Uterine smooth muscle cell (primary cell): ENCODE results near the gene AP4M1. TPM values are rescaled to one million over a fixed set of nuclear protein-coding genes. Genes with fewer than 3 reads are reported as not detected.

Source experiments
- total RNA-seq: library from RNA; depleted of rRNA; stranded (reverse); fragments of >200 nt; gene quantifications from 2 replicates; pipeline ENCODE4 v1.2.3, GENCODE V29; 2014

AP4M1 gene, protein sequence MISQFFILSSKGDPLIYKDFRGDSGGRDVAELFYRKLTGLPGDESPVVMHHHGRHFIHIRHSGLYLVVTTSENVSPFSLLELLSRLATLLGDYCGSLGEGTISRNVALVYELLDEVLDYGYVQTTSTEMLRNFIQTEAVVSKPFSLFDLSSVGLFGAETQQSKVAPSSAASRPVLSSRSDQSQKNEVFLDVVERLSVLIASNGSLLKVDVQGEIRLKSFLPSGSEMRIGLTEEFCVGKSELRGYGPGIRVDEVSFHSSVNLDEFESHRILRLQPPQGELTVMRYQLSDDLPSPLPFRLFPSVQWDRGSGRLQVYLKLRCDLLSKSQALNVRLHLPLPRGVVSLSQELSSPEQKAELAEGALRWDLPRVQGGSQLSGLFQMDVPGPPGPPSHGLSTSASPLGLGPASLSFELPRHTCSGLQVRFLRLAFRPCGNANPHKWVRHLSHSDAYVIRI
- 22.5 and 29.1 TPM in 2 replicates for total RNA-seq

GRCh38 chr7:100101016-100101862 is at the start of gene AP4M1, which contains the start of gene MCM7:
Gene AP4M1, plus strand, starts transcription at chr7:100101643. Its CDS starts 72 bp downstream, at chr7:100101715.
Gene MCM7, minus strand, starts transcription at chr7:100101397. Its CDS starts 103 bp downstream, at chr7:100101294.

DNA sequence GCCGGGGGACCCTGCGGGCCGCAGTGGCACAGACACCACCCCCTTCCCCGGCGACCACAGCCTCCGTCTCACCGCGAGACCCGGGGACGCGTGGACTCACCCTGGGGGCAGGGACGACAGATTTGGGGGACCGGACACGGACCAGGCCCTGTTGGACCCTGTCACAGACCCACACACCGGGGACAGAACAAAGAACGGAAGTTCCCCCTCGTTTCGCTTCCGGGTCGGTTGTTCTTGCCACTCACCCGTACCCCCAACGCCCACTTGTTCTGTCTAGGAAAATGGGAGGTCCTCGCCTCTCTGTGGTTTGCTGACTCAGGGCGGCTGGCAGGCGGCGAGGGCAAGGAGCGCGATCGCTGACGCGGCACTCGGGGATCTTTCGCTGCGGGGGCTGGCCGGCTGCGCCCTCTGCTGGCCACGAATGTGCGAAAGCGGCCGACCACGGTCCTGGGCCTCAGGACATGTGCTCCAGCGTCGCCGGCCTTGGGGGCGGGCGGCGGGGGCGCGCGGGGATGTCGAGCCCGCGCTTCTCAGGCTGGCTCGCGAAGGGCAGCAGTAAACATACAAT is 19.8 kb upstream of the AP4M1 start, which contains the start of gene ZNF3:
ZNF3 (minus strand) TSS at position 189 of the 568 bp plus-strand sequence. CDS start 4,366 bp downstream, outside the sequence.

GRCh38 chr7:100088621-100089457 is 12.6 kb upstream of the AP4M1 start, which contains the start of gene COPS6:
Gene COPS6, plus strand, starts transcription at chr7:100088969. Its CDS starts 22 bp downstream, at chr7:100088991.

DNA sequence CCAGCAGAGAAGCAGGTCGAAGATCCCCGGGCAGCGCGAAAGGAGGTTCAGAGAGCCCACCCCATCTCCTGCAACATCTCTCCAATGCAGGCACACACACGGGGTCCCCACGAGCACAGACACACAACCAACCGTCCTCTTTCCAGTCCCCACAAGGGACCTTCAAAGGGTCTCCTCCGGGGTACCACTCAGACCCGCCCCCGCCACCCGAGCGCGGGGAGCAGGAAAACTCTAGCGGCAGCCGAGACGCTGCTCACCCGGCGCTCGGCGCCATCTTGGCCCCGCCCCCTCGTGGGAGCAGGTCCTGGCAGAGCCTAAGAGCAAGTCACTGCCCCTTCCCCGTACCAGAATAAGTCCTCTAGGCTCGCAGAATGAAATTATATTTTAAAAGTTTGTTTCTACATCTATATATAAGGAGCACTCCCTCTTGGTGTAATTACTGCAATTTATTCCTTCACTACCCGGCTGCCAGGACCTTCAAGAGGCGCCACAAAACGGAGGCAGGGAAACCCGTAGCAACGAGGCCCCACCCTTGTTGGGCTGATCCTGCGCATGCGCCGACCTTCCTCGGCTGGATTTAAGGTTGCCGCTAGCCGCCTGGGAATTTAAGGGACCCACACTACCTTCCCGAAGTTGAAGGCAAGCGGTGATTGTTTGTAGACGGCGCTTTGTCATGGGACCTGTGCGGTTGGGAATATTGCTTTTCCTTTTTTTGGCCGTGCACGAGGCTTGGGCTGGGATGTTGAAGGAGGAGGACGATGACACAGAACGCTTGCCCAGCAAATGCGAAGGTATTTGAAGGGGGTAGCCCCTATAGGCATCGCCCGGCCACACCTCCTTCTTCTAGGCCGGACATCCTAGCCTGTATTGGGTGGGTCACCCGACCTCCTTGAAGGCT is 17.9 kb downstream of the AP4M1 start, which contains the start of the genes CNPY4 and TAF6:
CNPY4 (plus strand) TSS at position 563 of the 898 bp plus-strand sequence; CDS start at position 674, 111 bp downstream.
TAF6 (minus strand) TSS at position 287 of the 898 bp plus-strand sequence. CDS start 5,149 bp downstream, outside the sequence.

DNA sequence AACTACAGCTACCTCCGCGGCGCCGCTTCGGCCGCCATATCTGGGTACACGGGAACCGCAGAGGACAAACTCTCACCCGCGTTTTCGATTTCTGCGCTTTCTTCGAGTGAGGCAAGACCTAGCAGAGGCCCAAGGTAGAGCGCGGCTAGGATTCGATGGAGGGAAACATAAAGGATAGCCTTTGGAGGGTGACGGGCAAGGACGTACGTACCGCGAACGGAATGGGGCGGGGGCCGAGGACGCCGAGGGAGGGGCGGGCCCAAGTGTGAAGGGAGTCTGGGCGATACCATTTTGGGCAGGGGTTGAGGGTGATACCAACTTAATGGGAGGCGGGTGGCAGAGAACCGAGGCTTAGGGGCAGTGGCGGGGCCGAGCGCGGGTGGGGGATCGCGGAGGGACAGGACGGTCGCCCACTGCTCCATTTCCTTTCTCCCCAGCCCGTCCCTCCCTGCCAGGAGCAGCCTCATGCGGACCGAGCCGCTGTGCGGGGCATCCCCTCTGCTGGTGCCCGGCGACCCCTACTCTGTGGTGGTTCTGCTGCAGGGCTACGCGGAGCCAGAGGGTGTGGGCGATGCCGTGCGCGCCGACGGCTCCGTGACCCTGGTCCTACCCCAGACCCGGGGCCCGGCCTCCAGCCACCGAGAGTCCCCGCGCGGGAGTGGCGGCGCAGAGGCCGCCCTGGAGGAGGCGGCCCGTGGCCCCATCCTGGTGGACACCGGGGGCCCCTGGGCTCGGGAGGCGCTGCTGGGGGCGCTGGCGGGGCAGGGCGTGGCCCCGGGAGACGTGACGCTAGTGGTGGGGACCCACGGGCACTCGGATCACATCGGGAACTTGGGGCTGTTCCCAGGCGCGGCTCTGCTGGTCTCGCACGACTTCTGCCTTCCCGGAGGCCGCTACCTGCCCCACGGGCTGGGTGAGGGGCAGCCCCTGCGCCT is 25.8 kb downstream of the AP4M1 start, which contains the start of gene MBLAC1:
MBLAC1 (plus strand) TSS at position 37 of the 935 bp plus-strand sequence; CDS start at position 466, 429 bp downstream.

GRCh38 chr7:100148559-100149328 is 47.3 kb downstream of the AP4M1 start, which contains the start of gene LAMTOR4:
Gene LAMTOR4, plus strand, starts transcription at chr7:100148918. Its CDS starts 55 bp downstream, at chr7:100148973.

Other genes starting within 250 kb of the AP4M1 start
- gene OR2AE1, start 224.6 kb upstream of the AP4M1 start, total RNA-seq: 0.11 and 0.12 TPM in 2 replicates
- gene TRIM4, start 182.1 kb upstream of the AP4M1 start, total RNA-seq: 21.7 and 30.6 TPM in 2 replicates
- not detected in 2 replicates for gene GJC3, start 172.0 kb upstream of the AP4M1 start, total RNA-seq
- gene AZGP1, start 125.6 kb upstream of the AP4M1 start, total RNA-seq: 0.33 TPM in 1 of 2 replicates, not detected in the other
- 33.1 and 44.9 TPM in 2 replicates for gene ZKSCAN1, start 86.0 kb upstream of the AP4M1 start, total RNA-seq
- gene ZSCAN21, start 51.9 kb upstream of the AP4M1 start, total RNA-seq: 9.5 and 13.1 TPM in 2 replicates
- gene ZNF3, start 19.9 kb upstream of the AP4M1 start, total RNA-seq: 23.4 and 24.0 TPM in 2 replicates
- 96.1 and 167 TPM in 2 replicates for gene COPS6, start 12.7 kb upstream of the AP4M1 start, total RNA-seq
- 56.1 and 266 TPM in 2 replicates for gene MCM7, start 246 bp upstream of the AP4M1 start, total RNA-seq
- gene TAF6, start 17.7 kb downstream of the AP4M1 start, total RNA-seq: 59.6 and 61.4 TPM in 2 replicates
- gene CNPY4, start 18.0 kb downstream of the AP4M1 start, total RNA-seq: 28.4 and 36.7 TPM in 2 replicates
- gene MBLAC1, start 25.3 kb downstream of the AP4M1 start, total RNA-seq: 2.6 and 3.1 TPM in 2 replicates
- 80.3 and 91.4 TPM in 2 replicates for gene LAMTOR4, start 47.3 kb downstream of the AP4M1 start, total RNA-seq
- 6.6 and 10.9 TPM in 2 replicates for gene TRAPPC14, start 57.1 kb downstream of the AP4M1 start, total RNA-seq
- gene GAL3ST4, start 67.0 kb downstream of the AP4M1 start, total RNA-seq: 0.55 and 1.6 TPM in 2 replicates
- 1.2 and 2.2 TPM in 2 replicates for gene GPC2, start 75.7 kb downstream of the AP4M1 start, total RNA-seq
- 0.62 and 1.00 TPM in 2 replicates for gene STAG3, start 76.3 kb downstream of the AP4M1 start, total RNA-seq
- gene PVRIG, start 118.3 kb downstream of the AP4M1 start, total RNA-seq: not detected in 2 replicates
- not detected in 2 replicates for gene SPDYE3, start 206.1 kb downstream of the AP4M1 start, total RNA-seq